Measurements from ENCODE around the gene EPS8.

EPS8 gene

DNA sequence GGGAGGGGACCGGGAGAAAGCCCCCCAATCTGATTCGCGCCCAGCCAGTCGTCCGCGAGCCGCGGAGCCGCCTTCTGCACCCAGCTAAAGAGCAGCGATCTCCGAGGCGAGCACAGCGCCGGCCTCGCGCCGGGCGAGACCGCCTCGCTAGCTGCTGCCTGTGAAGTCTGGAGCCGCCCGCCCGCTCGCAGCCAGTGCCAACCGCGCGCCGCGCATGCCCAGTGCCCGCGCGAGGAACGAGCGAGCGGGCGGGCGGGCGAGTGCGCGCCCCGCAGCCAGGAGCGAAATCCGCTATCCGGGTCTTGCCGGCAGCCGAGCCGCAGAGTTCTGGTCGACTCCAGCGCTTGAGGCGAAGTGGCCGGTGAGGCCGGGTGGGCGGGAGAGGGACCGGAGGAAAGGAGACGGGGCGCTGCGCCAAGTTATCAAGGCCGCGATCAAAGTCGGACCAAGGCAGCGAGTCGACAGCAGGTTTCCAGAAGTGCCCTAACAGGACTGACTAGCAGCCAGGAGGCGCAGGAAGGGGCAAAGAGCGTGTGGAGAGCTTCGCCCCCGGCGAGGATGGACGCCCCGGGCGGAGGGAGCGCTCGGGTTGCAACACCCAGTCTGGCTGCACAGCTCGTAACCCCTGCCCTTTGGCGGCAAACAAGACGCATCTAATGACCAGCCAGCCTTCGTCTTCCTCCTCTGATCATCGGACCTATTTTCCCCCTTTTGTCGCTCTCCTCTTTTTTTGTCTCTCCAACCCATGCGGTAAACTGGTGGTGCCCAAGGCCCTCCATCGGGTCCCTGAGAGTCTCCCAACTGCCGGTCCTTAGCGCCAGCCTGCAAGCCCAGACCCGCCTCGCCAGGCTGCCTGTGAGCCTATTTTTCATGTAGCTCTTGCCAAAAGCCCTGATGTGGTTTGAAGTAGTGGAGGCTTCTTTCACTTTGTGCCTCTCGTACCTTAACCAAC, at the start of gene EPS8:
Gene EPS8 (minus strand): TSS at position 169 of the 952 bp plus-strand sequence. CDS start 106,437 bp downstream, outside the sequence.
- DNase-seq (ENCODE audit: low read depth in 2 of 2): peak; percentile 72 to 73

GRCh38 chr12:15837141-15837790, 48.1 kb upstream of the EPS8 start:
- DNase-seq (ENCODE audit: low read depth in 2 of 2): no peak

DNA sequence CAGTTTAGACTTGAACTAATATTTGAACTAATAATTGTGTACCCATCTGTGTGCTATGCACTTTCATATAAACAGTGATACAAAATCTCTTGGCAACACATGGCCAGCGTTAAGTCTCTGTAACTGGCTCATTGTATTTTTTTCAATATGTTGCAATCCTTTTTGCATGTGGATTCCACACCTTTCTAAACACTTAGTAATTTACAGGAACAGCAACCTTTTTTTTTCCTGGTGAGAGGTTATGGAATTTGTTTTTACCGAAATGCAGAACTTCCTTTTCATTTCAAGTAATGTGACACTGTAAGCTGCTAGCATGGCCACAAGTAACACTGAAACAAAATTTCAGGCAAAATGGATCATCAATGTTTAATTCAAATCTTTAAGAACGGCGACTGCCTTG, 45.4 kb upstream of the EPS8 start:
- no peak for DNase-seq (ENCODE audit: low read depth in 2 of 2)

- no peak for DNase-seq (ENCODE audit: low read depth in 2 of 2)
Observed at GRCh38 chr12:15831315-15831978, 42.3 kb upstream of the EPS8 start.

GRCh38 chr12:15830538-15830937, 41.4 kb upstream of the EPS8 start:
- no peak for DNase-seq (ENCODE audit: low read depth in 2 of 2)

GRCh38 chr12:15829949-15830348, 40.8 kb upstream of the EPS8 start:
- DNase-seq (ENCODE audit: low read depth in 2 of 2): no peak

DNA sequence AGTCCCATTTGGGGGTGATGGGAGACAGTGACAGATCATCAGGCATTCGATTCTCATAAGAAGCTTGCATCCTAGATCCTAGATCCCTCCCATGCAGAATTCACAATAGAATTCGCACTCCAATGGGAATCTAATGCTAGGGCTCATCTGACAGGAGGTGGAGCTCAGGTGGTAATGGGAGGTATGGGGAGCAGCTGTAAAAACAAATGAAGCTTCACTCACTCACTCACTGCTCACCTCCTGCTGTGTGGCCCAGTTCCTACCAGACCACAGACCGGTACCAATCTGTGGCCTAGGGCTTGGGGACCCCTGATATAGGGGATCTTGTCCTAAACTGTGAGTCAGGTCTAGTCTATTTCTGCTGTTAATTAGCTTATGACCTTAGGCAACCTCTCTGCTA, 40.1 kb upstream of the EPS8 start:
- DNase-seq (ENCODE audit: low read depth in 2 of 2): no peak

- DNase-seq (ENCODE audit: low read depth in 2 of 2): no peak
Observed at GRCh38 chr12:15827136-15827535, 37.9 kb upstream of the EPS8 start.

- no peak for DNase-seq (ENCODE audit: low read depth in 2 of 2)
Observed at GRCh38 chr12:15824516-15824915, 35.3 kb upstream of the EPS8 start.

GRCh38 chr12:15823360-15824128, 34.4 kb upstream of the EPS8 start:
- DNase-seq (ENCODE audit: low read depth in 2 of 2): no peak

DNA sequence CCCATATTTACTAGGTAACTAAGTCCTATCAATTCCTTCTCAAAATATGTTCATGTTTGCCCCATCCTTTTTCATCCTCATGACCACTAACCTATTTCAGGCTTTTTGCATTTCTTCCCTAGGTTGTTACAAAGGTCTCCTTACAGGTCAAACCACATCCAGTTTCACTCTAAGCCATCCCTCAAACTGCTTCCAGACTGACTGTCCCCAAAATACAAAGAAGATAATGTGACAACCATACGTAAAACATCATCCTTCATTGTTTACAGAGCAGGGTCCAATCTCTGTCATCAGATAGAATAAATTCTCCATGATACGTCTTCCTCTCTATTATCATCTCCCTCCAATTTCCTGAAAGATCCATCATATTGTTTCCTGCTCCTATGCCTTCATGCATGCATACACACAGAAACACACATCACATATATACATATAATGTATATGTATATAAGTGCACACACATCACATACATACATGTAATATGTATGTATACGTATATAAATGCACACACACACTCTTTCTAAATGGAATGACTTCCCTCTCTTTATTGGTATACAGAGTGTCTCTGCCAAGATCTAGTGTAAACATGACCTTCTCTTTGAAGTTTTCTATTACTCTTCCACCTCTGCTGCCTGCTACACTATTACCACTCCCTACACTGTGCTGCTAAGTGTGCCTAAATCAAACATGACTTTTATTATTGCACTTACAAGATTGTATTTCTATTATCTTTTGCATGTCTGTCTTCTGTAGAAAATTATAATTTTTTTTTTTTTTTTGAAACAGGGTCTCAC, 30.7 kb upstream of the EPS8 start:
- no peak for DNase-seq (ENCODE audit: low read depth in 2 of 2)

- no peak for DNase-seq (ENCODE audit: low read depth in 2 of 2)
Observed at GRCh38 chr12:15818418-15818817, 29.2 kb upstream of the EPS8 start.

GRCh38 chr12:15815730-15816129, 26.5 kb upstream of the EPS8 start:
- DNase-seq (ENCODE audit: low read depth in 2 of 2): no peak

DNA sequence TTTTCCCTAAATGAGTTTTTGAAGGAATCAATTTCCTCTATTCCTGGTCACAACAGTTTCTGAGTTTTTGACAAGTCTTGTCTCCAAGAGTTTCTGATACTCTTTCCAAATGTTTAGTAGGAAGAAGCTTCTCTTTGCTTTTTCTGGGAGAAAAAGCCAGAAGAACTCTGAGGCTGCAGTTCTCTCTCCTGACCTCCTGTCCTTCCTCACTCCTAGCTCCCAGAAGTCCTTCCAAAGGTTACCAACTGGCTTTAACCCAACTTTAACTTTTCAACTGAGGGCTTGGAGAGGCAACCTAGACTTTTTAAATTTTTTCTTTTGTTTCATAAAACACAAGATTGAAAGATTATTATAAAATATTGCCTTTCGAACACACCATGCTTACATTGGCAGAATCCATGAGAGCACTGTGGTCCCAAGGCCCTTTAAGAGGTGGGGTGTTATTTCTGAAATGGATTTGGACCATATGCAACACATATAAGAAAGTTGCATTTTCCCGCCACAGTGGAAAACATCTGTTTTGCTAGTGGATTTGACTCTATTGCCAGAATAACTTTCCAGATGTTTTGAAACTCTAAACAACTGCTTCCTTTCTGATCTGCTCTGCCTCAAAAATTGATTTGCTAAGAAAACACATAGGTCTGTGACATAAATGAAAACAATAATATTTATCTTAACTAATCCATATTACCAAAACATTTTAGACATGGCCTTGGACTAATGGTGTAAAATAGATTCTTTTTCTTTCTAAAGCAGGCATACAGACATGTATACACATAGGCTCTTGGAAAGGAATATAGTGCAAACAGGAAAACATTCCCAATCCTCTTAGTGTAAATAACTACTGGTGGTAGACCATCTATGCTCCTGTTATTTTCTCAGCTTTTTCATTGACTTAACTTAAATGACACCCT, 22.3 kb upstream of the EPS8 start:
- no peak for DNase-seq (ENCODE audit: low read depth in 2 of 2)

- DNase-seq (ENCODE audit: low read depth in 2 of 2): no peak
Observed at GRCh38 chr12:15808652-15809051, 19.5 kb upstream of the EPS8 start.

DNA sequence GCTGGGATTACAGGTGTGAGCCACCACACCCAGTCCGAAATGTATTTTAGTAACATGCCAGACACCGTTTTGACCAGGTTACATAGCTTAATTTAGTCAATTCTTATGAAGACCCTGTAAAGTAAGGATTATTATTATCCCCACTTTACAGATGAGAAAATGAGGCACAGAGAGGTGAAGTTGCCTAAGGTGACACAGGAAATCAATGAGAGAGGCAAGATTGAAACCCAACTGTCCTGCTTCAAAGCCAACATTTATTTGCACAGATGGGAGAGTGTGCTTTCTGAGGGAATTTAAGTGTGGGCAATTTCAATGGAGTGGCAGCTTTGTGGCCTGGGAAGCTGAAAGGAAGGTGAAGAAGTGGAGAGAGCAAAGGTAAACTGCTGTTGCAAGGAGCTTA, 19.1 kb upstream of the EPS8 start:
- DNase-seq (ENCODE audit: low read depth in 2 of 2): no peak

- no peak for DNase-seq (ENCODE audit: low read depth in 2 of 2)
Observed at GRCh38 chr12:15806826-15807225, 17.6 kb upstream of the EPS8 start.

DNA sequence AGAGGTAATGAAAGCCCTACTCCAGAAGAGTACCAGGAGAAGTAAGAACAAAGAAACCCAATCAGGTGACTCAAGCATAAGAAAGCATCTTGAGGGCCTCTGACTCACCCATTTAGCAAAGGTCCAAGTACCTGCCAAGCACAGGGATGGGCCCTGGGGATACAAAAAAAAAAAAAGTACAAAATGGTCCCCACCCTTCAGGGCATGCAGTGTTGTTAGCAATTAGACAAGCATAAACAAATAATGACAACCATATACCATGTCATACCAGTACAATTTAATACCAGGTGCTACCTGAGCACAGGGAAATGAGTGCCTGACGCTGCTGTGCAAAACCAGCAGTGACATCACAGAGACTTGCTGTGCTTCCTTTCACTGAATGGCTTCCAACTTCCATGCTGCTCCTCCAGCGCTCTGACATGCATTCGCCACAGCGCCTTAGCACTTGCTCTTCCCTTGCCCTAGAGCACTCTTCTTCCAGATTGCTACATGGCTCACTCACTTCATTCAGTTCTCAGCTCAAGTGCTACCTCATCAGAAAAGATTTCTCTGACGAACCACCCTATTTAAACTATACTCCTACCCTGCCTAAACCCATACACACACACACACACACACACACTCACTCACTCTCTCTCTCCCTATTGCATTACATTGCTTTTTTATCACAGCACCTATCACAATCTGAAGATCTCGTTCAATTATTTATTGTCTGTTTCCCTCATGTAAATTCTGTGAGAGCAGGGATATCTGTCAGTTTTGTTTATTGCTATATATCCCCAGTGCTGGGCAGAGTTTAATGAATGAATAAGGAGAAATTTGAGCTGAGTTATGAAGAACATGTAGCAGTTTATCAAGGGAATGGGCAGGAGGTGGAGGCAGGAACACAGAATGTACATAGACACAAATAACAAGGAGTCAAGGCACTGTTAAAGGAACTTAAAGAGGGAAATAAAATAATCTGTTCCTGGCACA, 12.9 kb upstream of the EPS8 start:
- no peak for DNase-seq (ENCODE audit: low read depth in 2 of 2)

DNA sequence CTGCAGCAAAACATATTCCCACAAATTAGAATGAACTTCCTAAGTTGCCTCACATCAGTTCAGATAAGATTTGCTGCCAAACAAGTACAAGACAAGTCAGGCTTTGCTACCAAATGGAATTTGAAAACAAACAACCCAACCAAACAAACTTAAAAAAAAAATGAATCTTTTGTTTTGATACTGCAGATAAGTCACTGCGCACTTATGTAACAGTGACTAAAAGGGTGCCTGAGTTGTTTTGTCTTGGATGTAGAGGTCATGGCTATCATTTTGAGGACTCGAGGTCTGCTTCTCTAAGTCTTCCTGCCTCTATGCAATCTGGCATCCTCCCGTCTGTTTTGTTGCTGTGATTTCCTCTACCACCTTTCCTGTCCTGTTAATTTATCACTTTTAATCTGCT, 11.1 kb upstream of the EPS8 start:
- no peak for DNase-seq (ENCODE audit: low read depth in 2 of 2)
